Measurements from ENCODE around the gene RAF1.
"Not testable (repeated sequence)": the region's sequence is repeated elsewhere in the genome, so short reads cannot be mapped to it uniquely, and the experiment has no call there.

RAF1 gene

GRCh38 chr3:12633108-12633507 is 30.8 kb downstream of the RAF1 start:
- DNase-seq, result no peak

DNA sequence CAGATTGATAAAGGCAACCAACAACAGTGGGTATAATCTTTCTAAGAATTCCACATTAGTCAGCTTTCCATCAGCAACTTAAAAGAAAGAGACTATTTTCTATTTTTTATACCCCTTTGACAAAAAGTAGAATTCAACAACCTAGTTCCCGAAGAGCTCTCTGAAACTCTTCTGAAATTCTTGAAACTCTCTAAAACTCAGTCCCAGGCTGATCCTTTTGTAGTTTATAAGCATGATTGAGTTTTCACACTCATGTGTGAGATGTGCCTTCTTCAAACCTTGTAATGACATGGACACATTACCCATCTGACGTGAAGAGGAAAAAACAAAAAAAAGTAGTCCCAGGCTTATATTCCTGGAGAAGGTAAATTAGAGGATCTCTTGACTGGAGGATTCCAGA is 31.4 kb downstream of the RAF1 start:
- DNase-seq, result no peak

GRCh38 chr3:12630843-12631242 is 33.1 kb downstream of the RAF1 start:
- not testable (repeated sequence) for DNase-seq

- DNase-seq, result no peak
Observed at GRCh38 chr3:12630292-12630691, 33.6 kb downstream of the RAF1 start.

DNA sequence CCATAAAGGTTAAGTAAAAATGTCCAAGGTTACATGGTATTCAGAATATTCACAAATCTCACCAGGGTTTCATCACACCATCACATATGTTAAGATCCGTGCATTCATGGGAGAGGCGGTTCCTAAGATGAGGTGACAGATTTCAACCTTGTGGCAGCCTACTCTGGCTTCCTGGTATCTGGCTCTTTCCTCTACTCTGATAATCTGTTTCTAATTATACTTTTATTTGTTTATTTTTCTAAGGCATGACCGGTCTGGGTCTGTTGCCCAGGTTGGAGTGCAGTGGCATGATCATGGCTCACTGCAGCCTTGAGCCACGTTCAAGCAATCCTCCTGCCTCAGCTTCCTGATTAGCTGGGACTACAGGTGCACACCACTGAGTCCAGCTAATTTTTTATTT is 34.4 kb downstream of the RAF1 start:
- DNase-seq, result no peak

DNA sequence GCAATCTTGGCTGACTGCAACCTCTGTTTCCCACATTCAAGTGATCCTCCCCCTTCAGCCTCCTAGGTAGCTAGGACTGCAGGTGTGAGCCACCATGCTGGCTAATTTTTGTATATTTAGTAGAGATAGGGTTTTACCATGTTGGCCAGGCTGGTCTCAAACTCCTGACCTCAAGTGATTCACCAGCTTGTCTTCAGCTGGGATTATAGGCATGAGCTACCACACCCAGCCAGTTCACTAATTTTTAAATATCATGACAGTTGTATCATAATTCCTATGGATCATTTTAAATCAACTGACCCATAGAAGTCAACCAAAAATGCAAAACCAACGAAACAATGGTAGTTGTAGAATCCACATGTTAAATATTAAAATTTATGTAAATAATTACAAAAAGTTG is 35.1 kb downstream of the RAF1 start:
- no peak for DNase-seq

- no peak for DNase-seq
Observed at GRCh38 chr3:12627370-12627769, 36.5 kb downstream of the RAF1 start.

DNA sequence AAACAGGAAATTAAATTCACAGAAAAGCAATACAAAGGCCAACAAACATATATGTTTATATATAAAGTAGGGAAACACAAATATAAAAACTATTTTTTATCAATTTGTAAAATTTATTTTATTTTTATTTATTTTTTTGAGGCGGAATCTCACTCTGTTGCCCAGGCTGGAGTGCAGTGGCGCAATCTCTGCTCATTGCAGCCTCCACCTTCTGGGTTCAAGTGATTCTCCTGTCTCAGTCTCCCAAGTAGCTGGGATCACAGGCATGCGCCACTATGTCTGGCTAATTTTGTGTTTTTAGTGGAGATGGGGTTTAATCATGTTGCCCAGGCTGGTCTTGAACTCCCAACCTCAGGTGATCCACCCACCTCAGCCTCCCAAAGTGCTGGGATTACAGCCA is 39.0 kb downstream of the RAF1 start:
- DNase-seq, result not testable (repeated sequence)

DNA sequence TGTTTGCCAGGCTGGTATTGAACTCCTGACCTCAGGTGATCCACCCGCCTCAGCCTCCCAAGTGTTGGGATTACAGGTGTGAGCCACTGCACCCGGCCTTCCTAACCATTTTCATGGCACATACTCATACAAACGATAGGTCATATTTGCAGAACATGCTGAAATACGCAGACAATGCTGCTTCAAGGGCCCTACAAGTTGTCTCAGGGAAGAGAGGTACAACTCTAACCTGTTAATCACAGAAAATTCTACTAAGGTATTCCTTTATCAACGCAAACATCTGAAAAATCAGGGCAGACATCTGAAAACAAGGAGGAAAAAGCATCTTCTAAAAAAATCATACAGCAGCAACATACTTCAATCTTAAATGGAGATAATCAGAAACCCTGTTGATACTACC is 39.9 kb downstream of the RAF1 start:
- no peak for DNase-seq

DNA sequence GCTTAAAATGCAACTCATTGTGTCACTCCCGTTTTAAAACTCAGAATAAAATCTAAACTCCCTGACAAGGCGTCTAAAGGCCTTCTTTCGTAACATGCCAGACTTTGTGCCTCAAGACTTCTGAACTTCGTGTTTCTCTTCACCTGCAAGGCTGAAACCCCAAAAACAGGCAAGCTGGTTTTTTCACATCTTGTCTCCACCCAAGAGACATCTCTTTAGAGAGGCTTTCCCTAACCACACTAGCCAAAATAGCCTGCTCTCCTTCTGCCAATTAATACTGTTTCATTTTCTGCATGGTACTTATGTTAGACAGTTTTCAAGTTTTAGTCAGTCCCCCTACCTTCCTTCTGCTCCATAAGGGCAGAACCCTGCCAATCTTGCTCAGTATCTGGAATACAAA is 41.6 kb downstream of the RAF1 start:
- DNase-seq, result no peak

DNA sequence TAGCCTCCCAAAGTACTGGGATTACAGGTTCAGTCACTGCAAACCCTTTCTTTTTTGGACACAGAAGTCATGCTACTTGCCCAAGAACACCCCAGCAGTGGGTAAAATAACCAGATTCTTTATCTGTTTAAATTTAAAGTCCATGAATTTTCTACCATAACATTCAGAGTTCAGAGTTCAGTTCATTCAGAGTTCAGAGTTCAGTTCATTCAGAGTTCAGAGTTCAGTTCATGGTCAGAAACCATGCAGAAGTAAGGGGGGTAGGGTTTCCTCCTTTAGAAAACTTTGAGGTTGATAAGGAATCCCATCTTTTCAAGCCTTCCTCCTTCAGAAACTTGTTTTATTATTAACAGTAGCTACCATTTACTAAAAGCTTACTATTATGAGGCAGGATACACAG is 43.2 kb downstream of the RAF1 start:
- DNase-seq, result no peak

DNA sequence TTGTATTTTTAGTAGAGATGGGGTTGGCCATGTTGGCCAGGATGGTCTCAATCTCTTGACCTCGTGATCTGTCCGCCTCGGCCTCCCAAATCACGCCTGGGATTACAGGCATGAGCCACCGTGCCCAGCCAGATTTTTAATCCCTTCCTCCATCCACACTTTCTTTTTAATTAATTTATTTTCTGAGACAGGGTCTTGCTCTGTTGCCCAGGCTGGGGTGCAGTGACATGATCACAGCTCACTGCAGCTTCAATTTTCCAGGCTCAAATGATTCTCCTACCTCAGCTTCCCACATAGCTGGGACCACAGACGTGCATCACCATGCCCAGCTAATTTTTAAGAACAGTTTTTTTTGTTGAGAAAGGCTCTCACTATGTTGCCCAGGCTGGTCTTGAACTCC is 43.6 kb downstream of the RAF1 start:
- DNase-seq, result no peak

DNA sequence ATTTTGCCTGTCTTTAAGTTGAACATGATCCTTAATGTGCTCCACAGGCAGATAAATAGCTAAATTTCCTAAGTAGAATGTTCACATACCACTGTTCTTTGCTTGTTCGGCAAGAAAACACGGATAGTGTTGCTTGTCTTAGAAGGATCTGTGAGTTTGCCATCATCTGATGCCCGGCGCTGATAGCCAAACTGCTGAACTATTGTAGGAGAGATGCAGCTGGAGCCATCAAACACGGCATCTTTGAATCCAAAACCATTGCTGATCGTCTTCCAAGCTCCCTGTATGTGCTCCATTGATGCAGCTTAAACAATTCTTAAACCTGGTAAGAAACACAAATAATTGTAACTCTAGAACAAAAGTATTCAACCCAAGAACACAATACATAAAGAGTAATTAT is 45.5 kb downstream of the RAF1 start:
- DNase-seq, result no peak

- no peak for DNase-seq
Observed at GRCh38 chr3:12615266-12615665, 48.7 kb downstream of the RAF1 start.

DNA sequence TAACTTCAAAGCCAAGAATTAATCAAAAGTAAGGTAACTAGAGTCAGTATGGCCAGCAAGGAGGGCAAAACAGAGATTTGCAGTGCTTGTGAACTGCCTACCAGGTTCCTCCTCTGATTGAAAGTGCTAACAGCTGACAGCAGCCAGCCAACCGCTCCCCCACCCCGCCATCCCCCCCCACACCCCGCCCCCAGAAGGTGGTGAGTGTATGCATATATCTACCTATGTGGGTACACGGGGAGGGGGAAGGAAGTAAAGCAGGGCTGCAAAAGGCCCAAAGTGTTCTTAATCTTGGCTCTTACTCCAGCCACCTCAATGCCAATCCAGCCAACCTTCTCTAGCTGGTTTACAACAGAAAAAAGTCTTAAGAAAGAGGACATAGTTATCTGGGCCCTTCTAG is 50.7 kb downstream of the RAF1 start:
- no peak for DNase-seq

- DNase-seq, result no peak
Observed at GRCh38 chr3:12612514-12613226, 51.2 kb downstream of the RAF1 start.

- DNase-seq, result no peak
Observed at GRCh38 chr3:12611117-12611516, 52.8 kb downstream of the RAF1 start.

- no peak for DNase-seq
Observed at GRCh38 chr3:12608376-12608775, 55.5 kb downstream of the RAF1 start.

GRCh38 chr3:12603969-12604368 is 59.9 kb downstream of the RAF1 start:
- DNase-seq, result no peak

GRCh38 chr3:12601072-12601471 is 62.8 kb downstream of the RAF1 start:
- no peak for DNase-seq

DNA sequence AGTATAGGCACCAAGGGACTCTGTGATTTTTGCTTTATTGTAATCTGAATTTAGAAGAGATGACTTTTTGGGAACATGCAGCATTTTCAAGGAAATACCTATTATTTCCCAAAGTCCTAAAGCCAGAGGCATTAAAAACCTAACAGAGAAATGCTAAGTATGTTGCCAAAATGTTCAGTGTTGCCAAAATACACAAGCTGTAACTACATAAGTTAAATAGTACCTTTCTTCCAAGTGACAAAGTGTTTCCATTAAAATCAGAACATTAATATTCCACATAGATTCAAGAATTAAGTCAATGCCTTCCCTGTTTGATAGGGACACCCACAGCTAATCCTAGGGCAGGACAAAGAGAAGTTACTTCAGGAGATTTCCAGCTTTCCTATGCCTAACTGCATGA is 65.0 kb downstream of the RAF1 start:
- no peak for DNase-seq

GRCh38 chr3:12593473-12593872 is 70.4 kb downstream of the RAF1 start:
- DNase-seq, result no peak

GRCh38 chr3:12591997-12592715 is 71.8 kb downstream of the RAF1 start:
- no peak for DNase-seq

DNA sequence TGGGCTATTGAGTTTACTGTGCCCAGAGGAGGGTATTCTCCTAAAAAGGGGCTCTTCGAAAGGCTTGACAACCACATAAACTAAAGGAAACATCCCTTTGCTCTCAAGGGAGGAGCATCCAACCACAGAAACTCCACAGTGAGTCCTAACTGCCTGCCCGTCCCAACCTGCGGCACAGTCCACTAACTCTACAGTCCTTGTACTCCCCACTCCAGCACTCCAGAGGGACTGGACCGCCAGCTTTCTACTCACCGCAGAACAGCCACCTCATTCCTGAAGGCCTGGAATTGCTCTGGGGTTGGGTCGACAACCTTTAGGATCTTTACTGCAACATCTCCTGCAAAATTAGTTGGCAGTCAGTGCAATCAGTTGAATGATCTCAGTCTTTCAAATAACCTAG is 72.5 kb downstream of the RAF1 start:
- DNase-seq, result no peak

GRCh38 chr3:12590096-12590495 is 73.8 kb downstream of the RAF1 start:
- DNase-seq, result no peak
